ENCODE data around the gene AIG1.
"Not testable (repeated sequence)": the region's sequence is repeated elsewhere in the genome, so short reads cannot be mapped to it uniquely, and the experiment has no call there.

The AIG1 gene

DNA sequence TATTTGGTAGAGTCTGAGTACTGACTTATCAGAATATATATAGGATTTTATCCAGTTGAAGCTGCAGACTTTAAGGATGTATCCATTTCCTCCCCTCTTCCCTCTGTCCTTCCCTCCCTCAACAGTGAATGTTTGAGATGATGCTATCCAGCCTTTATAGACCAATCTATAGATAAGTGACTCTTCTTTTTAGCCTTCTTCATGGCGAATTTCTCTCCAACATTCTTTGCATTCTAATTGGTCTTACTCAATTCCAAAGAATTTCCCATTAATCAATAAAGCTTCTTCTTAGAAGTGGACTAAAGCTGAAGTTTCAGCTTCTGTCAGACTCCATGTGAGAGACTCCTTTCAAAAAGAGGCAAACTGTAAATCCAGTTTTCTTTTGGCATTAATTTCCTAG is 99.3 kb downstream of the AIG1 start:
- H3K27ac ChIP-seq, result no peak overlapping the region
- TF ChIP-seq, protein P1, sequence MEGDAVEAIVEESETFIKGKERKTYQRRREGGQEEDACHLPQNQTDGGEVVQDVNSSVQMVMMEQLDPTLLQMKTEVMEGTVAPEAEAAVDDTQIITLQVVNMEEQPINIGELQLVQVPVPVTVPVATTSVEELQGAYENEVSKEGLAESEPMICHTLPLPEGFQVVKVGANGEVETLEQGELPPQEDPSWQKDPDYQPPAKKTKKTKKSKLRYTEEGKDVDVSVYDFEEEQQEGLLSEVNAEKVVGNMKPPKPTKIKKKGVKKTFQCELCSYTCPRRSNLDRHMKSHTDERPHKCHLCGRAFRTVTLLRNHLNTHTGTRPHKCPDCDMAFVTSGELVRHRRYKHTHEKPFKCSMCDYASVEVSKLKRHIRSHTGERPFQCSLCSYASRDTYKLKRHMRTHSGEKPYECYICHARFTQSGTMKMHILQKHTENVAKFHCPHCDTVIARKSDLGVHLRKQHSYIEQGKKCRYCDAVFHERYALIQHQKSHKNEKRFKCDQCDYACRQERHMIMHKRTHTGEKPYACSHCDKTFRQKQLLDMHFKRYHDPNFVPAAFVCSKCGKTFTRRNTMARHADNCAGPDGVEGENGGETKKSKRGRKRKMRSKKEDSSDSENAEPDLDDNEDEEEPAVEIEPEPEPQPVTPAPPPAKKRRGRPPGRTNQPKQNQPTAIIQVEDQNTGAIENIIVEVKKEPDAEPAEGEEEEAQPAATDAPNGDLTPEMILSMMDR (conservative IDR thresholded peaks at IDR 0.05), result no peak

DNA sequence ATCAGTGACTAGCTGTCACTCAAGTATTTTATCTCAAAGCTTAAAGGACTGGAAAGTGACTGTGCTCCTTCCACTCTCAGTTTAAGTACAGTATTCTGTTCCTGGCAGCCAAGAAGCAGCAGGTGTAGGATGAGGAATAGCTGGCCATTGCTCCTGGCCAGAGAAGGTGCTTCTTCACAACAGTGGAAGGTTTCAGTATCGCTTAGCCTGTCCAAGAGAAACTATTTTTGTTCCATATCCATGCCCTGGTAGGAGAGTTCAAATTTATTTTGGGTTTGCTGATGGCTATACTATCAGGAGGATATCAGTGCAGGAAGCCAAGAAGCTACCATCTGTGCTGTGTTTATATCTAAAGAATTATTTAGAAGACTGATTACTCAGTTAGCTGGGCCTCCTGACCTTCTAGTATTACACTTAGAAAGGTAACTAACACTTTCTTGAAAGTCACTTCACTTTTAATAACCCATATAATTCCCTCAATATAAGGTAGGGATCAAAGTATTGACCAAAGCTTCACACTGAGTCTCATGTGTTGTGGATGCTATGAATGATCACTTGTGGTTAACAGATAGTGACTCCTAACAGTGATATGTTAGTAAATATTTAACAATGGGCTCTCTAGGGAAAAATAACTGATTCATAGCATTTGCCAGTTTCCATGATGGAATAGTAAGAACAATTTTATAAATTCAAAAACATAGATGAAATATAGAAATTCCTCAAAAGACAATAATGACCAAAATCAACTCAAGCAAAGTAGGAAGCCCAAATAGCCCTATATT is 99.9 kb downstream of the AIG1 start:
- TF ChIP-seq, protein P1 (conservative IDR thresholded peaks at IDR 0.05), result no peak
- H3K27ac ChIP-seq, result no peak overlapping the region

DNA sequence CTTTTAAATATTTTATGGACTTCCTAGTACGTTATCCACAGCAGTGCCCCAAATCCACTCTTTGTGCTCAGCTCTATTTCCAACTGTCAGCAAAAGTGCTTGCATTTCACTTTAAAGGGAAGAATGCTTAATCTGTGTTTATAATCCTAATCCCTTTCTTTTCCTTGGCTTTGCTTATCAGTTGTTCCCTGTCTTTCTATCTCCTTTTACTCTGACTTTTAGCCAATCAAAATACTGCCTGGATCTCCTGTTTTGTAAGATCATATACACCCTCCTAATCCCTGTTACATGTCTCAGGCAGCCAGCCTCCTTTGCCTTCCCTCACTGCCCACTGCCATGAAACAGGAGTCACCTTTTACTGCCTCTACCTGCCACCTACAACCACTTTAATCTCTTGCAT is 102.9 kb downstream of the AIG1 start:
- TF ChIP-seq, protein P1 (conservative IDR thresholded peaks at IDR 0.05), result no peak
- H3K27ac ChIP-seq, result no peak overlapping the region

DNA sequence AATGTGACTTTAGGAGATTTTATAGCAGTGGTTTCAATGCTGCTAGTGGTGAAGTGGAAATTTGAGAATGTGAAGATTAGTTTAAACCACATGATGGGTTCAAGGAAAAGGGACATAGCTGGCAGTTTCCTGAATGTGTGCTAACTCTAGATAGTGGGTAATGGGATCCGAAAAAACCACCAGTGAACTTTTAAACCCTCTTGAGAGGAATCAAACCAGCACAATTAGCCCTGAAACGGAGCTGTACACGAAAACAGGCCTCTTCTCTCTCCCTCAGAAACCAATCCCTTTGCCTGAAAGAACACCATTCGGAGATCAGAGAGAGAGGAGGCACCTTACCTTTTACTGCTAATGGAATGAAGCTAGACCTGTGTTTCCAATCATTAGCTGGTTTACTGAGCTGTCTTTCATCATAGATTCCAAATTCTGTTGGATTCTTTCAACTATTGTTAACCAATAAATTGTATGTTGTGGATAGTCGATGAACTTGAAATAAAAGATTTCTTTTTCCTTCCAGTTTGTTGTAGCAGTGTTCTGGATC is 103.9 kb downstream of the AIG1 start:
- H3K27ac ChIP-seq, result no peak overlapping the region
- TF ChIP-seq, protein P1 (conservative IDR thresholded peaks at IDR 0.05), result no peak

DNA sequence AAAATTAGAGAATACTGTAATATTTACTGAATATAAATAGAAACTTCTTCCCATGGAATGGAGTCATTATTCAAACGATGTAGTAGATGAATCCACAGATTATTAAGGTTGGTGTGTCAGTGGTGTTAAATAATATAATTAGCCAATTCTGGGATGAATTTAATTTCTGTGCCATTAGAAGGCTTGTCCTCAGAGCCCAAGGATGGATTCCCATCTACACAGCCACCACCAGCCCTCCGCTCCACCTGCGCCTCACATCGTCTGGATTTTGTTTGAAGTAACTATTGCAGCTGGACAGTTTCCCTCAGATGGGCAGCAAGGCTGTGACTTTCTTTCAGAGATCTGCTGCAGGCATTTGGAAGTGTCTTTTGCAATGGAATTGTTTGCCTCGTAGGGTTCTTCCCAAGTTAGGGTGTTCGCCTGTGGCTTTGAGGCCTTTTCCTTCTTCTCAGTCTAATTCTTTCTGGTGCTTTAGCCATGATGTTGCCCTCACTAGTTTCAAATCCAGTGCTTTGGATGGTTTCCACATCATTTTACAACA is 104.7 kb downstream of the AIG1 start:
- TF ChIP-seq, protein P1 (conservative IDR thresholded peaks at IDR 0.05), result no peak
- no peak overlapping the region for H3K27ac ChIP-seq

DNA sequence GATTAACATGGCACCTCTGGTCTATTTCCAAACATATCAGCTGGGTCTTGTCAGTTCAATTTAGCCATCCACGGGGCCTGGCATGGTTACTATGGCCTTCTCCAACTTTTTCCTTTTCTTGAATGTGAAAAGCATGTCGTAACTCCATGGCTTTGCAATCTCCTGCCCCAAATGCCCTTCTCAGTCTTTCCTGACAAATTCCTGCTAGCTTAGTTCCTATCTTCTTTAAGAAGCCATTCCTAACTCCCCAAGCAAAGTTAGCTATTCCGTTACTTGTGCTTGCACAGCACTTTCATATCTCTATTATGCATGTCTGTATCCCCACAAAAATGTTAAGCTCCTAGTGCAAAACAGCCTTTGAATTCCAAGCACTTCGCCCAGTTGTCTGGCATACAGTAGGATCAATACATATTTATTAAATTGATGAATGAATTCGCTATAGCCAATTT is 105.6 kb downstream of the AIG1 start:
- TF ChIP-seq, protein P1 (conservative IDR thresholded peaks at IDR 0.05), result no peak
- no peak overlapping the region for H3K27ac ChIP-seq

DNA sequence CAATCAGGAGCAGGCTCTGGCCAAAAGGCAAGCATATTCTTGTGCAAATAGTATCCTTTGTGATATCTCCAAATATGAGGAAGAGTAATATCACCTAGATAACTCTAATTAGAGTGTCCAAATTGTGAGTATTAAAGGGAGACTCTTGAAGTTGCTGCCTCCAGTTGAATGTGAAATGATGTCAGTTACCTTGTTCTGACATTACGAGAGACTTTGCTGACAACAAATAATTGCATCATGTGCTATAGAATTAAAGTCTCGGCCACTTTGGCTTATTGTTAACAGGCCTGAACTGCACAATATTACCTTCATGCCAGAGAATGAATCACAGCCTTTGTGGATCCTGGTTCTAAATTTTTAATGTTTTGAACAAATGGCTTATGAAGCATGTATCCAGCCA is 106.5 kb downstream of the AIG1 start:
- TF ChIP-seq, protein P1 (conservative IDR thresholded peaks at IDR 0.05), result no peak
- no peak overlapping the region for H3K27ac ChIP-seq

DNA sequence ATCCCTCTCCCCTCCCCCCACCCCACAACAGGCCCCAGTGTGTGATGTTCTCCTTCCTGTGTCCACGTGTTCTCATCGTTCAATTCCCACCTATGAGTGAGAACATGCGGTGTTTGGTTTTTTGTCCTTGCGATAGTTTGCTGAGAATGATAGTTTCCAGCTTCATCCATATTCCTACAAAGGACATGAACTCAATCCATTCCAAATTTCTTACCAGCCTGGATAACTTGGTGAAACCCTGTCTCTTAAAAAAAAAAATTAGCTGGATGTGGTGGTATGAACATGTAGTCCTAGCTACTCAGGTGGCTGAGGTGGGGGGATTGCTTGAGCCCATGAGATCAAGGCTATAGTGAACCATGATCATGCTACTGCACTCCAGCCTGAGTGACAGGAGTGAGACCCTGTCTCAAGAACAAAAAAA is 107.7 kb downstream of the AIG1 start:
- H3K27ac ChIP-seq, result not testable (repeated sequence)
